Measurements from ENCODE around the gene PTPRC.

Gene PTPRC

GRCh38 chr1:198765416-198765815 is 126.6 kb downstream of the PTPRC start:
- DNase-seq: no peak

- no peak for DNase-seq
These were observed 132.8 kb downstream of the PTPRC start for GRCh38 chr1:198771563-198772153.

GRCh38 chr1:198772626-198773025 is 133.8 kb downstream of the PTPRC start:
- no peak for DNase-seq

GRCh38 chr1:198773030-198773429 is 134.2 kb downstream of the PTPRC start:
- DNase-seq: no peak

- DNase-seq: no peak
These were observed 134.7 kb downstream of the PTPRC start for GRCh38 chr1:198773523-198773922.

- no peak for DNase-seq
These were observed 135.6 kb downstream of the PTPRC start for GRCh38 chr1:198774421-198774820.

- DNase-seq: no peak
These were observed 136.8 kb downstream of the PTPRC start for GRCh38 chr1:198775606-198776005.

GRCh38 chr1:198776602-198777029 is 137.8 kb downstream of the PTPRC start:
- DNase-seq: no peak

GRCh38 chr1:198778049-198778448 is 139.2 kb downstream of the PTPRC start:
- DNase-seq: no peak

GRCh38 chr1:198780376-198780775 is 141.5 kb downstream of the PTPRC start:
- DNase-seq: no peak

GRCh38 chr1:198788561-198789064 is 149.8 kb downstream of the PTPRC start:
- DNase-seq: peak; percentile 16

- no peak for DNase-seq
These were observed 154.9 kb downstream of the PTPRC start for GRCh38 chr1:198793714-198794113.

GRCh38 chr1:198794498-198794897 is 155.7 kb downstream of the PTPRC start:
- DNase-seq: no peak

GRCh38 chr1:198797656-198798055 is 158.8 kb downstream of the PTPRC start:
- DNase-seq: no peak

- DNase-seq: no peak
These were observed 160.1 kb downstream of the PTPRC start for GRCh38 chr1:198798923-198799386.

GRCh38 chr1:198805498-198806151 is 166.8 kb downstream of the PTPRC start:
- no peak for DNase-seq

- no peak for DNase-seq
These were observed 168.0 kb downstream of the PTPRC start for GRCh38 chr1:198806861-198807260.

Data from activated CD8-positive, alpha-beta memory T cell treated with anti-CD3 and anti-CD28 coated beads, Interleukin-2, amount 50 U/mL, for 4 hours (primary cell).